Activated T-cell treated with anti-CD3 and anti-CD28 coated beads, Interleukin-2, amount 50 U/mL, for 24 hours (primary cell): ENCODE results near the gene IFNLR1.

ENCODE experiments used
- DNase-seq: peaks from one replicate; pipeline ENCODE4 v3.0.0-alpha.2; 2020
- H3K27ac Mint-ChIP-seq: 2 replicates; pipeline ENCODE4 v1.8.0; 2020; ENCODE audit warnings: mild to moderate bottlenecking, mixed read lengths
- H3K27me3 Mint-ChIP-seq: 2 replicates; pipeline ENCODE4 v1.8.0; 2020; ENCODE audit warnings: mixed read lengths
- H3K36me3 Mint-ChIP-seq: 2 replicates; pipeline ENCODE4 v1.8.0; 2020; ENCODE audit warnings: low read depth, mixed read lengths
- H3K4me1 Mint-ChIP-seq: 2 replicates; pipeline ENCODE4 v1.8.0; 2020; ENCODE audit warnings: low read depth, mixed read lengths
- H3K4me3 Mint-ChIP-seq: 2 replicates; pipeline ENCODE4 v1.8.0; 2020; ENCODE audit warnings: mild to moderate bottlenecking, moderate library complexity, mixed read lengths
- H3K9me3 Mint-ChIP-seq: 2 replicates; pipeline ENCODE4 v1.8.0; 2020; ENCODE audit warnings: mixed read lengths

IFNLR1 gene

GRCh38 chr1:24108334-24109165, 78.5 kb downstream of the IFNLR1 start:
- H3K27me3 Mint-ChIP-seq = peaks cover 18% of the 10 kb centered on the region
- DNase-seq = no peak
- H3K4me3 Mint-ChIP-seq = no peak overlapping the region
- no peaks in the 10 kb centered on the region for H3K36me3 Mint-ChIP-seq
- H3K27ac Mint-ChIP-seq = no peak overlapping the region
- peaks cover 7% of the 10 kb centered on the region for H3K4me1 Mint-ChIP-seq
- H3K9me3 Mint-ChIP-seq = no peaks in the 10 kb centered on the region

GRCh38 chr1:24107462-24108138, 79.5 kb downstream of the IFNLR1 start:
- Mint-ChIP-seq H3K4me1 (peaks cover 4% of the 10 kb centered on the region), H3K4me3 (no peak overlapping the region), H3K9me3 (no peaks in the 10 kb centered on the region), H3K27ac (no peak overlapping the region), H3K36me3 (no peaks in the 10 kb centered on the region), H3K27me3 (peaks cover 10% of the 10 kb centered on the region)
- DNase-seq = no peak

- Mint-ChIP-seq H3K27ac (no peak overlapping the region), H3K9me3 (no peaks in the 10 kb centered on the region), H3K27me3 (no peaks in the 10 kb centered on the region), H3K4me3 (no peak overlapping the region), H3K36me3 (no peaks in the 10 kb centered on the region), H3K4me1 (no peaks in the 10 kb centered on the region)
- no peak for DNase-seq
These were observed 81.5 kb downstream of the IFNLR1 start for GRCh38 chr1:24105368-24106160.

DNA sequence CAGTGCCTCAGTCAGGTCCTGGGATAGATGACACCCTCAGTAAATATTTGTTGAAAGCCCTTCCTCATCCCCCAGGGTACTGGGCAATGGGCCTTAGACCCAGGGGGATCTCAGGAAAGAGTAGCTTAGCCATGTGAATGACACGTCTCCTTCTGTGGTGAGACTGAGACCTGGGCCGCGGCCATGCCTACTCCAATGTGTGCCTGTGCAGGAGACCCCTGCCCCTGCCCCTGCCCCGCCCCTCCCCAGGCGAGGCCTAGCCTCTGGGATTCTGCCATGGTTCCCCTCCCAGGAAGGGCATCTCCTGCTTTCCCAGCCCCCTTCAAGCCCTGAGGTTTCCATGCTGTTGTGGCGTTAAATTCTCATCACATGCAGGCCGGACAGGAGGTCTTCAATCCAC, 82.2 kb downstream of the IFNLR1 start:
- no peak overlapping the region for H3K4me3 Mint-ChIP-seq
- no peaks in the 10 kb centered on the region for H3K9me3 Mint-ChIP-seq
- H3K27me3 Mint-ChIP-seq = no peaks in the 10 kb centered on the region
- H3K36me3 Mint-ChIP-seq = no peaks in the 10 kb centered on the region
- no peak for DNase-seq
- H3K27ac Mint-ChIP-seq = no peak overlapping the region
- no peaks in the 10 kb centered on the region for H3K4me1 Mint-ChIP-seq
